Erythroblast (primary cell): ENCODE measurements around the gene CYSTM1.

ENCODE experiments used
- GATA1 ChIP-seq: IDR thresholded peaks from 2 replicates; pipeline ENCODE4 v1.6.1; 2011; ENCODE audit warnings: low read depth, mild to moderate bottlenecking, control low read depth, low read length, moderate library complexity
- POLR2A ChIP-seq: IDR thresholded peaks from 2 replicates; pipeline ENCODE4 v1.6.1; 2011; ENCODE audit warnings: mild to moderate bottlenecking, low read length

DNA sequence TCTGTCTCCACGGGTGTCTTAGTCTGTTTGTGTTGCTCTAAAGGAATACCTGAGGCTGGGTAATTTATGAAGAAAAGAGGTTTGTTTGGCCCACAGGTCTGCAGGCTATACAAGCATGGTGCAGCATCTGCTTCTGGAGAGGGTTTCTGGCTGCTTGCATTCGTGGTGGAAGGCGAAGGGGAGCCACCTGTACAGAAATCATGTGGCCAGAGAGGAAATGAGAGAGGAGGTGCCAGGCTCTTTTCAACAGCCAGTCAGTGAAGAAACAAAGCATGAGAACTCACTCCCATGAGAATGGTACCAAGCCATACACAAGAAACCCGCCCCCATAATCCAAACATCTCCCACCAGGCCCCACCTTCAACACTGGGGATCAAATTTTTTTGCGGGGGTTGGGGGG lies 74.5 kb downstream of the CYSTM1 start:
- TF ChIP-seq POLR2A (no peak), GATA1 (no peak)
